HepG2 (cell line): Measurements from ENCODE around the gene CLCN2. TPM values are rescaled to one million over a fixed set of nuclear protein-coding genes. Genes with fewer than 3 reads are reported as not detected.

Experiments
- BORCS8-MEF2B ChIP-seq: sonication (generic); formaldehyde crosslinking; IDR thresholded peaks from 2 replicates; pipeline ENCODE4 v1.8.0; 2022; ENCODE audit warnings: mild to moderate bottlenecking, missing genetic modification reagents
- ETV5 ChIP-seq: IDR thresholded peaks from 2 replicates; pipeline ENCODE4 v1.6.1; 2018; ENCODE audit warnings: missing biosample characterization, missing genetic modification reagents, inconsistent platforms, borderline replicate concordance
- GABPA ChIP-seq, 2 experiments: IDR thresholded peaks; 2 replicates each; pipeline ENCODE4 v1.6.1; 2011 to 2016; ENCODE audit warnings: low read depth in 2 of 2, low read length in 1 of 2, missing biosample characterization in 1 of 2, missing genetic modification characterization in 1 of 2
- HIVEP1 ChIP-seq: sonication (generic); formaldehyde crosslinking; IDR thresholded peaks from 2 replicates; pipeline ENCODE4 v1.4.0; 2020; ENCODE audit warnings: mild to moderate bottlenecking, missing genetic modification reagents
- PRPF4 ChIP-seq: fragments of 200-400 bp; formaldehyde crosslinking; IDR thresholded peaks from 2 replicates; pipeline ENCODE4 v1.6.1; 2016; ENCODE audit warnings: low read length, low read depth; ENCODE audit not compliant: poor library complexity, severe bottlenecking
- RBFOX2 ChIP-seq: fragments of 200-400 bp; formaldehyde crosslinking; IDR thresholded peaks from 2 replicates; pipeline ENCODE4 v1.6.1; 2017; ENCODE audit warnings: low read depth, mild to moderate bottlenecking, low read length
- RCOR2 ChIP-seq: IDR thresholded peaks from 2 replicates; pipeline ENCODE4 v1.6.1; 2016; ENCODE audit warnings: missing biosample characterization, missing genetic modification reagents
- SIX1 ChIP-seq: sonication (generic); formaldehyde crosslinking; IDR thresholded peaks from 2 replicates; pipeline ENCODE4 v1.4.0; 2020; ENCODE audit warnings: missing genetic modification reagents, borderline replicate concordance
- STAG1 ChIP-seq: sonication (generic); formaldehyde crosslinking; IDR thresholded peaks from 2 replicates; pipeline ENCODE4 v1.4.0; 2020; ENCODE audit warnings: missing genetic modification reagents
- TCF7L2 ChIP-seq: IDR thresholded peaks from 2 replicates; pipeline ENCODE4 v1.6.1; 2011; ENCODE audit warnings: mild to moderate bottlenecking, low read depth, low read length, moderate library complexity
- YEATS2 ChIP-seq: sonication (generic); formaldehyde crosslinking; IDR thresholded peaks from 2 replicates; pipeline ENCODE4 v1.4.0; 2020; ENCODE audit warnings: missing genetic modification reagents, borderline replicate concordance
- ZFP82 ChIP-seq: sonication (generic); formaldehyde crosslinking; IDR thresholded peaks from 2 replicates; pipeline ENCODE4 v1.5.1; 2020; ENCODE audit warnings: mild to moderate bottlenecking, missing genetic modification reagents, borderline replicate concordance
- ZNF20 ChIP-seq: sonication (generic); formaldehyde crosslinking; IDR thresholded peaks from 2 replicates; pipeline ENCODE4 v1.4.0; 2020; ENCODE audit warnings: mild to moderate bottlenecking, moderate library complexity, missing genetic modification reagents
- ZNF264 ChIP-seq: sonication (generic); formaldehyde crosslinking; IDR thresholded peaks from 2 replicates; pipeline ENCODE4 v1.4.0; 2020; ENCODE audit warnings: missing genetic modification reagents
- ZZZ3 ChIP-seq: sonication (generic); formaldehyde crosslinking; IDR thresholded peaks from 2 replicates; pipeline ENCODE4 v1.4.0; 2020; ENCODE audit warnings: missing genetic modification reagents, mild to moderate bottlenecking, borderline replicate concordance
- polyA plus RNA-seq, 8 experiments: library from polyadenylated mRNA; depleted of rRNA in 3 of 8; stranded (reverse) in 7 of 8; unstranded in 1 of 8; fragments of >200 nt; fragmentation: Illumina TruSeq in 4 of 8; extraction: Trizol in 4 of 8; gene quantifications; 2 replicates each; pipeline versions ENCODE4 v1.2.1 to v1.2.3, GENCODE V29; 2011 to 2016; ENCODE audit warnings: low read depth in 4 of 8, missing spikeins in 1 of 8, mixed read lengths in 1 of 8; ENCODE audit not compliant: insufficient read depth in 1 of 8
- total RNA-seq, 5 experiments: library from RNA; depleted of rRNA; stranded (reverse); fragments of >200 nt; fragmentation: Illumina TruSeq; extraction: Trizol; gene quantifications; 2 replicates each; pipeline ENCODE4 v1.2.3, GENCODE V29; 2016; ENCODE audit warnings: low read depth in 1 of 5
- TF ChIP-seq, protein P1 (sequence below): sonication (generic); formaldehyde crosslinking; IDR thresholded peaks from 2 replicates; pipeline ENCODE4 v1.4.0; 2020; ENCODE audit warnings: mild to moderate bottlenecking, missing genetic modification reagents, borderline replicate concordance
- TF ChIP-seq, protein P2 (sequence below): sonication (generic); formaldehyde crosslinking; IDR thresholded peaks from 2 replicates; pipeline ENCODE4 v1.4.0; 2020; ENCODE audit warnings: mild to moderate bottlenecking, low read depth, missing genetic modification reagents
- TF ChIP-seq, protein P3 (sequence below): sonication (generic); formaldehyde crosslinking; IDR thresholded peaks from 2 replicates; pipeline ENCODE4 v1.5.0; 2020; ENCODE audit warnings: mild to moderate bottlenecking, missing genetic modification reagents
- TF ChIP-seq, protein P4 (sequence below): sonication (generic); formaldehyde crosslinking; IDR thresholded peaks from 2 replicates; pipeline ENCODE4 v1.5.0; 2020; ENCODE audit warnings: mild to moderate bottlenecking, missing genetic modification reagents
- TF ChIP-seq, protein P5 (sequence below): sonication (generic); formaldehyde crosslinking; IDR thresholded peaks from 2 replicates; pipeline ENCODE4 v1.4.0; 2020; ENCODE audit warnings: missing genetic modification reagents
- TF ChIP-seq, protein P6 (sequence below): sonication (generic); formaldehyde crosslinking; IDR thresholded peaks from 2 replicates; pipeline ENCODE4 v1.8.0; 2022; ENCODE audit warnings: mild to moderate bottlenecking, missing genetic modification reagents, moderate library complexity

CLCN2 gene
- total and polyA plus RNA-seq, 2 of the 13 experiments (the other 11 are each of a cell fraction or from before 2014, with no cell fraction given) = 11.4 to 13.5 TPM

DNA sequence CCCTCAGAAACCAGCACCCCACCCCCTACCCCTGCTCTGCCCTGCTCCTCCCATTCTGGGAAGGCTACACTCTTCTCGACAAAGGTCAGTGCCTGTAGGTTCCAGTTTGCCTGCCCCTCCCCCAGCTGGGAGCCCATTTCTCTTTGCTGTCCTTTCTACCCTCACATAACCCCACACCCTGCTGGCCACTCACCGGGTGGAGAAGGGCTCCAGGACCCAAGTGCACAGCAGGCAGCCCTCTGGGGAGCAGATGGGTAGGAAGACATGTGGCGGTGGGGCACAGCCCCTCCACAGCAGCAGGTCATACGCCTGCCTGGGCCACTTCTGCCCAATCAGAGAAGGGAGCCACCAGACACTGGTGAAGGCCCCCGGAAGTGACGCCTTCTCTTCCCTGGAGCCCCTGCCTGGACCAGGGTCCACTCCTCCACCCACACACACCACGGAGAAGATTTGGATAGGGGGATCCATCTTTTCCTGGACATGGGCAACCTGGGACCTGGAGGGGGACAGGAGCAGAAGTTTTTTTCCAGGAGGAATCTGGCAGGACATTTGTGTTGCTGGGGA, 16.6 kb upstream of the CLCN2 start, which contains the start of gene THPO (continued):
- TF ChIP-seq, protein P1, sequence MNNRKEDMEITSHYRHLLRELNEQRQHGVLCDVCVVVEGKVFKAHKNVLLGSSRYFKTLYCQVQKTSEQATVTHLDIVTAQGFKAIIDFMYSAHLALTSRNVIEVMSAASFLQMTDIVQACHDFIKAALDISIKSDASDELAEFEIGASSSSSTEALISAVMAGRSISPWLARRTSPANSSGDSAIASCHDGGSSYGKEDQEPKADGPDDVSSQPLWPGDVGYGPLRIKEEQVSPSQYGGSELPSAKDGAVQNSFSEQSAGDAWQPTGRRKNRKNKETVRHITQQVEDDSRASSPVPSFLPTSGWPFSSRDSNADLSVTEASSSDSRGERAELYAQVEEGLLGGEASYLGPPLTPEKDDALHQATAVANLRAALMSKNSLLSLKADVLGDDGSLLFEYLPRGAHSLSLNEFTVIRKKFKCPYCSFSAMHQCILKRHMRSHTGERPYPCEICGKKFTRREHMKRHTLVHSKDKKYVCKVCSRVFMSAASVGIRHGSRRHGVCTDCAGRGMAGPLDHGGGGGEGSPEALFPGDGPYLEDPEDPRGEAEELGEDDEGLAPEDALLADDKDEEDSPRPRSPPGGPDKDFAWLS (CRISPR knock-in tag) = no peak
- TF ChIP-seq ZNF264 (CRISPR knock-in tag) (peak; percentile 33; the same call in 1 of the 2 replicates), ETV5 (CRISPR knock-in tag) (peak; percentile 86), HIVEP1 (CRISPR knock-in tag) (no peak; the same call in none of the 2 replicates), BORCS8-MEF2B (CRISPR knock-in tag) (peak; percentile 73), STAG1 (CRISPR knock-in tag) (no peak), GABPA (IDR thresholded peaks at IDR 0.05; ENCODE audit: low read depth, low read length) (peak; percentile 70), GABPA (CRISPR knock-in tag; IDR thresholded peaks at IDR 0.05; ENCODE audit: low read depth) (peak; percentile 95), RCOR2 (CRISPR knock-in tag) (no peak; the same call in 1 of the 2 replicates), YEATS2 (CRISPR knock-in tag) (peak; percentile 54; the same call in 1 of the 2 replicates), TCF7L2 (no peak), ZFP82 (CRISPR knock-in tag) (no peak), SIX1 (CRISPR knock-in tag) (no peak), ZNF20 (CRISPR knock-in tag) (no peak), ZZZ3 (CRISPR knock-in tag) (peak; percentile 33; the same call in 1 of the 2 replicates), PRPF4 (no peak), RBFOX2 (peak; percentile 41; the same call in 1 of the 2 replicates)
- TF ChIP-seq, protein P2, sequence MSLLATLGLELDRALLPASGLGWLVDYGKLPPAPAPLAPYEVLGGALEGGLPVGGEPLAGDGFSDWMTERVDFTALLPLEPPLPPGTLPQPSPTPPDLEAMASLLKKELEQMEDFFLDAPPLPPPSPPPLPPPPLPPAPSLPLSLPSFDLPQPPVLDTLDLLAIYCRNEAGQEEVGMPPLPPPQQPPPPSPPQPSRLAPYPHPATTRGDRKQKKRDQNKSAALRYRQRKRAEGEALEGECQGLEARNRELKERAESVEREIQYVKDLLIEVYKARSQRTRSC (CRISPR knock-in tag) = no peak
- TF ChIP-seq, protein P3, sequence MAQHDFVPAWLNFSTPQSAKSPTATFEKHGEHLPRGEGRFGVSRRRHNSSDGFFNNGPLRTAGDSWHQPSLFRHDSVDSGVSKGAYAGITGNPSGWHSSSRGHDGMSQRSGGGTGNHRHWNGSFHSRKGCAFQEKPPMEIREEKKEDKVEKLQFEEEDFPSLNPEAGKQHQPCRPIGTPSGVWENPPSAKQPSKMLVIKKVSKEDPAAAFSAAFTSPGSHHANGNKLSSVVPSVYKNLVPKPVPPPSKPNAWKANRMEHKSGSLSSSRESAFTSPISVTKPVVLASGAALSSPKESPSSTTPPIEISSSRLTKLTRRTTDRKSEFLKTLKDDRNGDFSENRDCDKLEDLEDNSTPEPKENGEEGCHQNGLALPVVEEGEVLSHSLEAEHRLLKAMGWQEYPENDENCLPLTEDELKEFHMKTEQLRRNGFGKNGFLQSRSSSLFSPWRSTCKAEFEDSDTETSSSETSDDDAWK (CRISPR knock-in tag) = no peak
- TF ChIP-seq, protein P4, sequence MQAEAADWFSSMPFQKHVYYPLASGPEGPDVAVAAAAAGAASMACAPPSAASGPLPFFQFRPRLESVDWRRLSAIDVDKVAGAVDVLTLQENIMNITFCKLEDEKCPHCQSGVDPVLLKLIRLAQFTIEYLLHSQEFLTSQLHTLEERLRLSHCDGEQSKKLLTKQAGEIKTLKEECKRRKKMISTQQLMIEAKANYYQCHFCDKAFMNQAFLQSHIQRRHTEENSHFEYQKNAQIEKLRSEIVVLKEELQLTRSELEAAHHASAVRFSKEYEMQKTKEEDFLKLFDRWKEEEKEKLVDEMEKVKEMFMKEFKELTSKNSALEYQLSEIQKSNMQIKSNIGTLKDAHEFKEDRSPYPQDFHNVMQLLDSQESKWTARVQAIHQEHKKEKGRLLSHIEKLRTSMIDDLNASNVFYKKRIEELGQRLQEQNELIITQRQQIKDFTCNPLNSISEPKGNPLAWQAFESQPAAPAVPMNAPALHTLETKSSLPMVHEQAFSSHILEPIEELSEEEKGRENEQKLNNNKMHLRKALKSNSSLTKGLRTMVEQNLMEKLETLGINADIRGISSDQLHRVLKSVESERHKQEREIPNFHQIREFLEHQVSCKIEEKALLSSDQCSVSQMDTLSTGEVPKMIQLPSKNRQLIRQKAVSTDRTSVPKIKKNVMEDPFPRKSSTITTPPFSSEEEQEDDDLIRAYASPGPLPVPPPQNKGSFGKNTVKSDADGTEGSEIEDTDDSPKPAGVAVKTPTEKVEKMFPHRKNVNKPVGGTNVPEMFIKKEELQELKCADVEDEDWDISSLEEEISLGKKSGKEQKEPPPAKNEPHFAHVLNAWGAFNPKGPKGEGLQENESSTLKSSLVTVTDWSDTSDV (CRISPR knock-in tag) = peak; percentile 32; the same call in 1 of the 2 replicates
- TF ChIP-seq, protein P5, sequence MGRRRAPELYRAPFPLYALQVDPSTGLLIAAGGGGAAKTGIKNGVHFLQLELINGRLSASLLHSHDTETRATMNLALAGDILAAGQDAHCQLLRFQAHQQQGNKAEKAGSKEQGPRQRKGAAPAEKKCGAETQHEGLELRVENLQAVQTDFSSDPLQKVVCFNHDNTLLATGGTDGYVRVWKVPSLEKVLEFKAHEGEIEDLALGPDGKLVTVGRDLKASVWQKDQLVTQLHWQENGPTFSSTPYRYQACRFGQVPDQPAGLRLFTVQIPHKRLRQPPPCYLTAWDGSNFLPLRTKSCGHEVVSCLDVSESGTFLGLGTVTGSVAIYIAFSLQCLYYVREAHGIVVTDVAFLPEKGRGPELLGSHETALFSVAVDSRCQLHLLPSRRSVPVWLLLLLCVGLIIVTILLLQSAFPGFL (CRISPR knock-in tag) = no peak
- TF ChIP-seq, protein P6, sequence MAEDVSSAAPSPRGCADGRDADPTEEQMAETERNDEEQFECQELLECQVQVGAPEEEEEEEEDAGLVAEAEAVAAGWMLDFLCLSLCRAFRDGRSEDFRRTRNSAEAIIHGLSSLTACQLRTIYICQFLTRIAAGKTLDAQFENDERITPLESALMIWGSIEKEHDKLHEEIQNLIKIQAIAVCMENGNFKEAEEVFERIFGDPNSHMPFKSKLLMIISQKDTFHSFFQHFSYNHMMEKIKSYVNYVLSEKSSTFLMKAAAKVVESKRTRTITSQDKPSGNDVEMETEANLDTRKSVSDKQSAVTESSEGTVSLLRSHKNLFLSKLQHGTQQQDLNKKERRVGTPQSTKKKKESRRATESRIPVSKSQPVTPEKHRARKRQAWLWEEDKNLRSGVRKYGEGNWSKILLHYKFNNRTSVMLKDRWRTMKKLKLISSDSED (CRISPR knock-in tag) = no peak
